AG09319 (cell line): Measurements from ENCODE around the gene KIAA1210.

Source experiments
- DNase-seq: peaks from one replicate; pipeline ENCODE4 v3.0.0-alpha.2; 2010; ENCODE audit warnings: low read depth; ENCODE audit errors: extremely low read depth
- TF ChIP-seq, protein P1 (sequence below): IDR thresholded peaks from 2 replicates; pipeline ENCODE4 v1.5.1; 2011; ENCODE audit warnings: low read depth, mild to moderate bottlenecking, inconsistent platforms, low read length, moderate library complexity

The KIAA1210 gene

GRCh38 chrX:119127650-119128049 lies at the start of gene KIAA1210:
TSS of gene KIAA1210 (minus strand) at chrX:119127812. CDS start at chrX:119123642, 4,170 bp downstream.
- DNase-seq: no peak
- TF ChIP-seq, protein P1, sequence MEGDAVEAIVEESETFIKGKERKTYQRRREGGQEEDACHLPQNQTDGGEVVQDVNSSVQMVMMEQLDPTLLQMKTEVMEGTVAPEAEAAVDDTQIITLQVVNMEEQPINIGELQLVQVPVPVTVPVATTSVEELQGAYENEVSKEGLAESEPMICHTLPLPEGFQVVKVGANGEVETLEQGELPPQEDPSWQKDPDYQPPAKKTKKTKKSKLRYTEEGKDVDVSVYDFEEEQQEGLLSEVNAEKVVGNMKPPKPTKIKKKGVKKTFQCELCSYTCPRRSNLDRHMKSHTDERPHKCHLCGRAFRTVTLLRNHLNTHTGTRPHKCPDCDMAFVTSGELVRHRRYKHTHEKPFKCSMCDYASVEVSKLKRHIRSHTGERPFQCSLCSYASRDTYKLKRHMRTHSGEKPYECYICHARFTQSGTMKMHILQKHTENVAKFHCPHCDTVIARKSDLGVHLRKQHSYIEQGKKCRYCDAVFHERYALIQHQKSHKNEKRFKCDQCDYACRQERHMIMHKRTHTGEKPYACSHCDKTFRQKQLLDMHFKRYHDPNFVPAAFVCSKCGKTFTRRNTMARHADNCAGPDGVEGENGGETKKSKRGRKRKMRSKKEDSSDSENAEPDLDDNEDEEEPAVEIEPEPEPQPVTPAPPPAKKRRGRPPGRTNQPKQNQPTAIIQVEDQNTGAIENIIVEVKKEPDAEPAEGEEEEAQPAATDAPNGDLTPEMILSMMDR: no peak

GRCh38 chrX:119177278-119177677 lies 49.7 kb upstream of the KIAA1210 start:
- TF ChIP-seq, protein P1: no peak
- DNase-seq: no peak

GRCh38 chrX:119174900-119175299 lies 47.3 kb upstream of the KIAA1210 start:
- no peak for DNase-seq
- TF ChIP-seq, protein P1: no peak

- TF ChIP-seq, protein P1: no peak
- DNase-seq: no peak
These were observed 40.5 kb upstream of the KIAA1210 start for GRCh38 chrX:119168104-119168503.

DNA sequence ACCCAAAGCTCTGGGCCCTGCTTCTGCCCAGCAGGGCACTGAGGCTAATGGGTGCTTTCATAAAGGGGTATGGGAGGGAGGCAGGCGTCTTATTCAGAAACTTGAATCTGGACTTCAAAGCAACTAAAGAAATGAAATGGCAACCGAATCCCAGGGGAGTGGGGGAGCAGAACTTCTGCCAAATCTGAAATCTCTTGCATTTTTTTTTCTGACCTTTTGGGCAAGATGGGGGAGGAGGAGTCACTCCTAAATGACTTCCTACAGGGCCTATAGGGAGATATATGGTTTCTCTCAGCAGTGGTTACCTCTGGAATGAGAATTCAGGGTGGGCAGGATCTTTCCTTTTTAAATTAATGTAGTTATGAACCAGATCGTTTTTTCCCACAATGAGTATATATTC lies 30.6 kb upstream of the KIAA1210 start:
- TF ChIP-seq, protein P1: no peak
- DNase-seq: no peak

- TF ChIP-seq, protein P1: no peak
These were observed 28.6 kb upstream of the KIAA1210 start for GRCh38 chrX:119156241-119156640.

GRCh38 chrX:119155416-119156035 lies 27.9 kb upstream of the KIAA1210 start:
- TF ChIP-seq, protein P1: no peak
- DNase-seq: no peak

More at GRCh38 chrX:119156241-119156640, 28.6 kb upstream of the KIAA1210 start:
- DNase-seq: no peak
